PC-3 (cell line): ENCODE data around the gene C16orf87. TPM values are rescaled to one million over a fixed set of nuclear protein-coding genes. Genes with fewer than 3 reads are reported as not detected.

Experiments
- ATAC-seq: fragments of 200-7000 bp; cut with Tn5 transposase; 2 replicates; pipeline ENCODE4 v1.9.1; 2020; ENCODE audit warnings: mild to moderate bottlenecking, moderate library complexity
- BruUV-seq: library from RNA; stranded (reverse); fragments of 400-500 nt; replicated peaks from 2 replicates; lab custom pipeline; 2021; lab: Mats Ljungman, UMichigan
- CTCF ChIA-PET: fragments of 300-600 bp; sonication (Branson Sonifier 250); formaldehyde crosslinking; loops from one replicate; lab custom pipeline; 2022; ENCODE audit warnings: antibody characterized with exemption; lab: Charles Lee
- POLR2A ChIA-PET: fragments of 300-600 bp; sonication (Branson Sonifier 250); formaldehyde crosslinking; loops from one replicate; lab custom pipeline; 2022; ENCODE audit warnings: antibody characterized with exemption; ENCODE audit not compliant: unreplicated experiment; lab: Charles Lee
- DNase-seq: peaks from one replicate; pipeline ENCODE4 v3.0.0-alpha.2; 2015
- H2AFZ ChIP-seq: fragments of 300-600 bp; sonication (generic); 2 replicates; pipeline ENCODE4 v1.6.0; 2016; ENCODE audit warnings: antibody characterized with exemption, low read length
- H3F3A ChIP-seq: fragments of 300-600 bp; sonication (generic); one replicate; pipeline ENCODE4 v1.6.0; 2017; ENCODE audit warnings: antibody characterized with exemption, low read length, control low read depth, mild to moderate bottlenecking; ENCODE audit not compliant: unreplicated experiment
- H3K27ac ChIP-seq: fragments of 300-600 bp; sonication (generic); 2 replicates; pipeline ENCODE4 v1.5.1; 2016; ENCODE audit warnings: mild to moderate bottlenecking, low read length
- H3K27me3 ChIP-seq: fragments of 300-600 bp; sonication (generic); 2 replicates; pipeline ENCODE4 v1.6.1; 2016; ENCODE audit warnings: low read length, mixed read lengths
- H3K36me3 ChIP-seq: fragments of 300-600 bp; sonication (generic); 2 replicates; pipeline ENCODE4 v1.6.1; 2016; ENCODE audit warnings: low read depth, mixed run types, low read length, mixed read lengths
- H3K4me1 ChIP-seq: fragments of 300-600 bp; sonication (generic); 2 replicates; pipeline ENCODE4 v1.5.1; 2016; ENCODE audit warnings: low read length; ENCODE audit not compliant: insufficient read depth
- H3K4me2 ChIP-seq: fragments of 300-600 bp; sonication (generic); 2 replicates; pipeline ENCODE4 v1.6.0; 2016; ENCODE audit warnings: low read length
- H3K4me3 ChIP-seq: fragments of 300-600 bp; sonication (generic); 2 replicates; pipeline ENCODE4 v1.5.1; 2016; ENCODE audit warnings: mild to moderate bottlenecking, low read length, mixed read lengths
- H3K79me2 ChIP-seq: fragments of 300-600 bp; sonication (generic); 2 replicates; pipeline ENCODE4 v1.6.1; 2017; ENCODE audit warnings: low read length, mixed read lengths
- H3K9ac ChIP-seq: fragments of 300-600 bp; sonication (generic); 2 replicates; pipeline ENCODE4 v1.6.0; 2016; ENCODE audit warnings: mild to moderate bottlenecking, low read length
- H3K9me2 ChIP-seq: fragments of 300-600 bp; sonication (generic); replicated peaks from 2 replicates; pipeline ENCODE4 v1.6.1; 2016; ENCODE audit warnings: mixed run types, low read length, mixed read lengths
- H3K9me3 ChIP-seq: fragments of 300-600 bp; sonication (generic); 2 replicates; pipeline ENCODE4 v1.6.1; 2016; ENCODE audit warnings: low read length, mixed read lengths
- H4K20me1 ChIP-seq: fragments of 300-600 bp; sonication (generic); 2 replicates; pipeline ENCODE4 v1.6.1; 2016; ENCODE audit warnings: low read length, mixed read lengths
- CTCF ChIP-seq: fragments of 300-600 bp; sonication (generic); conservative IDR thresholded peaks from 2 replicates; pipeline ENCODE4 v1.5.1; 2017; ENCODE audit warnings: antibody characterized with exemption, low read depth, mild to moderate bottlenecking, low read length
- EZH2 ChIP-seq: fragments of 300-600 bp; sonication (generic); IDR thresholded peaks from one replicate; pipeline ENCODE4 v1.6.1; 2017; ENCODE audit warnings: antibody characterized with exemption, mild to moderate bottlenecking, low read length; ENCODE audit not compliant: unreplicated experiment
- EZH2phosphoT487 ChIP-seq: fragments of 300-600 bp; sonication (generic); IDR thresholded peaks from 2 replicates; pipeline ENCODE4 v1.6.1; 2018; ENCODE audit warnings: mild to moderate bottlenecking, antibody characterized with exemption, low read length, borderline replicate concordance
- intact Hi-C: fragments of 100-400 bp; cut with micrococcal nuclease; formaldehyde crosslinking; loops from 2 replicates; pipeline ENCODE4 v1.9.0; 2023
- total RNA-seq: library from RNA; depleted of rRNA; stranded (reverse); fragments of >200 nt; gene quantifications from 2 replicates; pipeline ENCODE4 v1.2.3, GENCODE V29; 2014

The C16orf87 gene
- total RNA-seq, 1 experiment from 2014 or later = 4.0 TPM

GRCh38 chr16:46845952-46846351 is 15.0 kb upstream of the C16orf87 start:
- intact Hi-C loops = no loop called here

GRCh38 chr16:46844771-46845170 is 13.8 kb upstream of the C16orf87 start:
- intact Hi-C loops = no loop called here
- DNase-seq (no peak), ATAC-seq (no peak)
- Histone ChIP-seq H3K79me2 (no peaks in the 10 kb centered on the region), H3K27ac (no peak overlapping the region), H4K20me1 (no peaks in the 10 kb centered on the region), H2AFZ (no peak overlapping the region), H3K9ac (no peak overlapping the region), H3K9me3 (no peaks in the 10 kb centered on the region), H3K27me3 (no peaks in the 10 kb centered on the region), H3K36me3 (no peaks in the 10 kb centered on the region), H3K4me2 (no peak overlapping the region), H3K9me2 (no peaks in the 10 kb centered on the region), H3K4me1 (no peaks in the 10 kb centered on the region), H3K4me3 (no peak overlapping the region), H3F3A (no peaks in the 10 kb centered on the region)
- CTCF ChIA-PET = no interaction called here
- TF ChIP-seq EZH2phosphoT487 = no peak
- TF ChIP-seq EZH2 = no peak
- TF ChIP-seq CTCF = no peak
- POLR2A ChIA-PET = no interaction called here
- no TSS peak for BruUV-seq

More at GRCh38 chr16:46845952-46846351, 15.0 kb upstream of the C16orf87 start:
- no peak overlapping the region for H3K4me3 ChIP-seq
- DNase-seq = no peak
- no peaks in the 10 kb centered on the region for H3F3A ChIP-seq
- H3K79me2 ChIP-seq = no peaks in the 10 kb centered on the region
- no peaks in the 10 kb centered on the region for H4K20me1 ChIP-seq
- no peaks in the 10 kb centered on the region for H3K9me2 ChIP-seq
- ChIA-PET POLR2A (no interaction called here), CTCF (interaction anchor here (0.6 kb wide), 1 partner anchor 240 kb away, joined by 7 read pairs; no protein-coding TSS in a partner anchor)
- TF ChIP-seq EZH2 (no peak), CTCF (no peak), EZH2phosphoT487 (no peak)
- H3K9ac ChIP-seq = no peak overlapping the region
- H3K9me3 ChIP-seq = no peaks in the 10 kb centered on the region
- no peak overlapping the region for H2AFZ ChIP-seq
- H3K4me1 ChIP-seq = no peaks in the 10 kb centered on the region
- H3K27ac ChIP-seq = no peak overlapping the region
- H3K4me2 ChIP-seq = no peak overlapping the region
- no TSS peak for BruUV-seq
- no peaks in the 10 kb centered on the region for H3K27me3 ChIP-seq
- H3K36me3 ChIP-seq = no peaks in the 10 kb centered on the region
- no peak for ATAC-seq

GRCh38 chr16:46843898-46844642 is 13.1 kb upstream of the C16orf87 start:
- Histone ChIP-seq H4K20me1 (no peaks in the 10 kb centered on the region), H3K9me2 (no peaks in the 10 kb centered on the region), H3K79me2 (no peaks in the 10 kb centered on the region), H3K9me3 (no peaks in the 10 kb centered on the region), H3K27ac (no peak overlapping the region), H2AFZ (no peak overlapping the region), H3K4me1 (no peaks in the 10 kb centered on the region), H3K4me3 (no peak overlapping the region), H3K9ac (no peak overlapping the region), H3K4me2 (no peak overlapping the region), H3F3A (no peaks in the 10 kb centered on the region), H3K36me3 (no peaks in the 10 kb centered on the region), H3K27me3 (no peaks in the 10 kb centered on the region)
- ChIA-PET POLR2A (no interaction called here), CTCF (no interaction called here)
- TF ChIP-seq CTCF (no peak), EZH2phosphoT487 (no peak), EZH2 (no peak)
- DNase-seq = no peak
- no peak for ATAC-seq
- no TSS peak for BruUV-seq
- intact Hi-C loops = no loop called here
